Adrenal gland (tissue), 12 donors: ENCODE results near the gene SMIM44. TPM values are rescaled to one million over a fixed set of nuclear protein-coding genes. Genes with fewer than 3 reads are reported as not detected.
"Not testable (repeated sequence)": the region's sequence is repeated elsewhere in the genome, so short reads cannot be mapped to it uniquely, and the experiment has no call there.

Experiments used
- DNase-seq, 7 donors: peaks; one replicate each; pipeline ENCODE4 v3.0.0-alpha.2; 2019 to 2020
- H3K27ac ChIP-seq, 5 donors: fragments of 200-600 bp; sonication (generic) in 4 of 5; 1 replicate in 3 of 5; 2 replicates in 2 of 5; pipeline versions ENCODE4 v1.5.1 to v1.8.0; 2016 to 2020; ENCODE audit warnings: mild to moderate bottlenecking in 1 of 5
- H3K27me3 ChIP-seq: fragments of 200-600 bp; 2 replicates; pipeline ENCODE4 v1.8.0; 2021
- H3K36me3 ChIP-seq, 2 donors: fragments of 200-600 bp; replicated peaks in 1 of 2; 1 replicate in 1 of 2; 2 replicates in 1 of 2; pipeline versions ENCODE4 v1.5.1 to v1.8.0; 2018 to 2022
- H3K4me1 ChIP-seq, 2 donors: fragments of 200-600 bp; replicated peaks in 1 of 2; 1 replicate in 1 of 2; 2 replicates in 1 of 2; pipeline versions ENCODE4 v1.5.1 to v1.8.0; 2018 to 2021
- H3K4me3 ChIP-seq, 4 donors: fragments of 200-600 bp; sonication (generic) in 3 of 4; one replicate each; pipeline ENCODE4 v1.5.1; 2016 to 2018
- H3K9me3 ChIP-seq, 3 donors: fragments of 200-600 bp; sonication (generic) in 1 of 3; replicated peaks in 1 of 3; 1 replicate in 2 of 3; 2 replicates in 1 of 3; pipeline versions ENCODE4 v1.5.1 to v1.8.0; 2016 to 2021
- CTCF ChIP-seq, 6 experiments: fragments of 450-650 bp in 4 of 6; fragments of 200-600 bp in 2 of 6; sonication (generic) in 1 of 6; IDR thresholded peaks; 1 replicate in 5 of 6; 2 replicates in 1 of 6; pipeline versions ENCODE4 v1.5.1 to v1.8.0; 2016 to 2021; ENCODE audit warnings: antibody characterized with exemption in 6 of 6, mild to moderate bottlenecking in 2 of 6, moderate library complexity in 1 of 6
- POLR2A ChIP-seq, 2 donors: fragments of 450-650 bp; IDR thresholded peaks; one replicate each; pipeline ENCODE4 v1.6.1; 2017; ENCODE audit warnings: antibody characterized with exemption in 2 of 2, mild to moderate bottlenecking in 2 of 2, moderate library complexity in 1 of 2
- WGBS, 4 donors: extraction: QIAGEN DNeasy Blood & Tissue Kit in 2 of 4; methylation state at CpG; one replicate each; pipeline versions ENCODE4 v1.1.5 to v1.1.7; 2013 to 2017; 5-methylcytosine and 5-hydroxymethylcytosine counted together
- intact Hi-C, 2 donors: fragments of 100-400 bp; cut with DNase I; formaldehyde crosslinking; loops; one replicate each; pipeline versions ENCODE4 v1.14.1 to v1.15.0; 2022 to 2023
- polyA plus RNA-seq, 3 donors: library from polyadenylated mRNA; stranded (reverse); fragments of 200-250 nt in 2 of 3; fragments of 350-450 nt in 1 of 3; fragmentation: Illumina TruSeq in 1 of 3; extraction: RNeasy Lipid Tissue Mini Kit (QIAGEN cat#74804) in 1 of 3; gene quantifications; one replicate each; pipeline ENCODE4 v1.2.3, GENCODE V29; 2013 to 2014
- total RNA-seq, 9 donors: library from RNA; depleted of rRNA in 4 of 9; stranded (reverse); fragments of >200 nt in 4 of 9; fragments of 120-200 nt in 1 of 9; fragmentation: NEBNext Ultra II Directional in 1 of 9; extraction: Animal tissue kit (Norgen Biotek cat#: 25700) in 1 of 9; gene quantifications; one replicate each; pipeline versions ENCODE4 v1.1.0 to v1.2.4, GENCODE V29; 2013 to 2023
- donor health status: healthy with polysubstance abuse.
- donor health status: Bipolar disorder and iron deficiency.
- donor health status: DM: yes; HTN: yes; CAD: no.
- donor health status: DM: no; HTN: no; CAD: no.
- donor health status: DM: no; HTN: no; CAD: no.
- donor health status: DM: yes; HTN: yes; CAD: no.

SMIM44 gene
- total and polyA plus RNA-seq, 12 donors: not detected

GRCh38 chr19:3450796-3451411, 32.3 kb downstream of the SMIM44 start:
- H3K4me3 ChIP-seq: no peak overlapping the region
- H3K4me1 ChIP-seq: peaks cover 7 to 9% of the 10 kb centered on the region in 2 donors
- peaks cover 0 to 95% of the 10 kb centered on the region in 2 donors for H3K36me3 ChIP-seq
- intact Hi-C loops: no loop called here
- peak overlapping the region; percentile 85 to 98 (median 94) for H3K27ac ChIP-seq
- H3K9me3 ChIP-seq: no peaks in the 10 kb centered on the region
- TF ChIP-seq CTCF (IDR thresholded peaks at IDR 0.05) (no peak), POLR2A (IDR thresholded peaks at IDR 0.05) (peak in 1 of 2 donors; percentile 61)
- no peaks in the 10 kb centered on the region for H3K27me3 ChIP-seq
- WGBS, 4 donors: 8 to 24% (median 14%) methylated on average over 11 to 12 of the region's 12 CpGs
- peak; percentile 86 to 96 (median 94) for DNase-seq

- Histone ChIP-seq H3K27ac (peak overlapping the region in 3 of 5 donors; percentile 7 to 96 (median 25)), H3K4me3 (no peak overlapping the region), H3K9me3 (no peaks in the 10 kb centered on the region), H3K36me3 (peaks cover 0 to 89% of the 10 kb centered on the region in 2 donors), H3K27me3 (no peaks in the 10 kb centered on the region), H3K4me1 (peaks cover 10 to 27% of the 10 kb centered on the region in 2 donors)
- 86 to 93% (median 92%) methylated on average over 13 to 28 of the region's 28 CpGs for WGBS, 4 donors
- intact Hi-C loops: no loop called here
- peak in 1 of 7 donors; percentile 26 for DNase-seq
- TF ChIP-seq POLR2A (IDR thresholded peaks at IDR 0.05): no peak
- TF ChIP-seq CTCF (IDR thresholded peaks at IDR 0.05): no peak
Observed at GRCh38 chr19:3448616-3449334, 34.5 kb downstream of the SMIM44 start.

GRCh38 chr19:3446657-3447056, 36.6 kb downstream of the SMIM44 start:
- H3K4me3 ChIP-seq, DNase-seq, H3K9me3 ChIP-seq, intact Hi-C loops, H3K27me3 ChIP-seq: not testable (repeated sequence)
- 84 to 100% (median 92%) methylated on average over 2 to 4 of the region's 4 CpGs for WGBS, 4 donors
- Histone ChIP-seq H3K4me1 (peaks cover 12 to 44% of the 10 kb centered on the region in 2 donors), H3K27ac (peak overlapping the region in 2 of 5 donors; percentile 17 to 62), H3K36me3 (peaks cover 0 to 74% of the 10 kb centered on the region in 2 donors)

- H3K9me3 ChIP-seq: no peaks in the 10 kb centered on the region
- H3K4me1 ChIP-seq: peaks cover 6 to 47% of the 10 kb centered on the region in 2 donors
- peak overlapping the region in 2 of 5 donors; percentile 37 to 62 for H3K27ac ChIP-seq
- DNase-seq: no peak
- intact Hi-C loops: no loop called here
- no peak overlapping the region for H3K4me3 ChIP-seq
- 63 to 81% (median 67%) methylated on average over 17 to 24 of the region's 24 CpGs for WGBS, 4 donors
- TF ChIP-seq POLR2A (IDR thresholded peaks at IDR 0.05) (no peak), CTCF (IDR thresholded peaks at IDR 0.05) (no peak)
- peaks cover 0 to 76% of the 10 kb centered on the region in 2 donors for H3K36me3 ChIP-seq
- H3K27me3 ChIP-seq: no peaks in the 10 kb centered on the region
Observed at GRCh38 chr19:3444695-3445234, 38.5 kb downstream of the SMIM44 start.
